ENCODE data around the gene KAT2A. TPM values are rescaled to one million over a fixed set of nuclear protein-coding genes. Genes with fewer than 3 reads are reported as not detected.

KAT2A gene
- total RNA-seq, 1 experiment from 2014 or later = 43.5 TPM

DNA sequence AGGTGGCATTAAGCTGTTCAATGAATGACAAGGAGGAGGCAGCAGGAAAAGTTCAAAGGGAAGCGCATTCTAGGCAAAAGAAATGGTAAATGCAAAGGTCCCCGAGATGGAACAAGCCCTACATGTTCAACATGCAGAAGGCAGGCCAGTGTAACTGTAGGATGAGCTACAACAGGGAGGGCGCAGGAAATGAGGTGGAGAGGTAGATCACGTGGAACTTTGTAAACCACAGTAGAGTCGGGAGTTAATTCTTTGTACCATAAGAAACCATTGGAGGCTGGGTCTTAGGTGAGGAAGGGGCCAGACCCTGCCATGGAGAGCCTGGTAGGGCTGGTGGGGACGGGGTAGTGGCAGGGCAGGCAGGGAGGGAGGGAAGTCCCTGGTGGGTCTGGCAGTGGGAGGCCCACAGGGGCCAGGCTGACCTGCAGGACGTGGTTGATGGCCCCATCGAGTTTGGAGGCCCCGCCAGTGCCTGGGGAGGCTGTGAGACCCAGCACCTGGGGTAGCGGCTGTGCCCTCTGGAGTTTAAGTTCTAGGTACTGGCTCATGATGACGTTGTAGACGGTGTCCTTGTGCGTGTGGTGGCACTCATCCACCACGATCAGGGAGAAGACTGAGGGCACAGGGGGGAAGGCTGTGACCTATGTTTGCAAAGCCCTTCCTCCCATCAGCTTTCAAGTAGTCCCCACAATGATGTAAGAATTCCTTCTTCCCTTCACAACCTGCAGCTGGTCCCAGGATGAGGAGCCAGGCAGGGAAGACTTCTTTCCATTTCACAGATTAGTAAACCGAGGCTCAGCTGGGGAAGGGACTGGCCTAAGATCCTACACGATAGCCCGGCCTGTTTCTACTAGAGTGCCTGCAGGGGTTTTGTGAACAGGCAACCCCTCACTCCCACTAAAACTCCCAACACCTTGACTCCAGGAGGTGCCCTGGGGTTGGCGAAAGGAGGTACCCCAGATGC lies 10.6 kb downstream of the KAT2A start:
- H3K27me3 ChIP-seq (ENCODE audit: insufficient read depth, low read length) = no peaks in the 10 kb centered on the region
- no peak overlapping the region for H2AFZ ChIP-seq (ENCODE audit: low read length)
- no peak overlapping the region for H2BK120ac ChIP-seq (ENCODE audit: low read depth, low read length, poor library complexity, severe bottlenecking)
- Mint-ChIP-seq H3K27ac (no peak overlapping the region), H3K27me3 (ENCODE audit: low read depth) (peaks cover 9% of the 10 kb centered on the region), H3K4me3 (no peak overlapping the region; a peak in 1 of 5 replicates), H3K9me3 (no peaks in the 10 kb centered on the region), H3K4me1 (peaks cover 21 to 29% of the 10 kb centered on the region in 2 experiments), H3K36me3 (ENCODE audit: insufficient read depth in 1 of 3, low read depth in 3 of 3) (peaks cover 6 to 17% (median 15%) of the 10 kb centered on the region in 3 experiments; a peak in 6 of 7 replicates)
- no peak overlapping the region for H2BK20ac ChIP-seq (ENCODE audit: low read depth, low read length, poor library complexity, severe bottlenecking)
- no peaks in the 10 kb centered on the region for H3K23me2 ChIP-seq (ENCODE audit: insufficient read length, low read depth, low read length, poor library complexity, severe bottlenecking)
- H3K4me2 ChIP-seq (ENCODE audit: insufficient read depth, insufficient read length, low read length) = no peak overlapping the region
- no peak overlapping the region for H3T11ph ChIP-seq (ENCODE audit: low read length)
- no CpG with 5 or more reads among the region's 18 CpGs for WGBS (ENCODE audit: extremely low coverage, insufficient read length, low lambda C conversion rate)
- no peaks in the 10 kb centered on the region for H3K79me2 ChIP-seq (ENCODE audit: insufficient read depth, low read length)
- TF ChIP-seq CTCF (conservative IDR thresholded peaks at IDR 0.05) = no peak
- no peak overlapping the region for H3K23ac ChIP-seq (ENCODE audit: insufficient read length, low read depth, low read length)
- no peak overlapping the region for H3K18ac ChIP-seq (ENCODE audit: insufficient read length, low read depth, low read length)
- DNase-seq = no peak
- H3K9ac ChIP-seq (ENCODE audit: extremely low read depth, insufficient read length, low read length) = no peak overlapping the region
- H4K5ac ChIP-seq (ENCODE audit: insufficient read length, low read depth, low read length) = no peak overlapping the region
- no peaks in the 10 kb centered on the region for H4K20me1 ChIP-seq (ENCODE audit: control insufficient read depth, insufficient read depth, insufficient read length)
- H3K56ac ChIP-seq (ENCODE audit: insufficient read length, low read depth, low read length) = no peak overlapping the region
- no peak overlapping the region for H2AK5ac ChIP-seq (ENCODE audit: insufficient read length, low read length)
- no peak overlapping the region; the same call in 1 of the 2 replicates for H3K14ac ChIP-seq (ENCODE audit: insufficient read depth, low read length)
- no peak overlapping the region for H2BK5ac ChIP-seq (ENCODE audit: insufficient read length, low read length)
- H3K4ac ChIP-seq (ENCODE audit: low read depth, low read length) = no peak overlapping the region
- no peak overlapping the region for H2BK12ac ChIP-seq (ENCODE audit: insufficient read length, low read depth, low read length)
- no peak overlapping the region for H4K8ac ChIP-seq (replicated peaks; ENCODE audit: insufficient read length, low read depth, low read length)
- no peak overlapping the region for H2BK15ac ChIP-seq (ENCODE audit: low read depth, low read length)
- no peaks in the 10 kb centered on the region for H3K79me1 ChIP-seq (ENCODE audit: insufficient read depth, low read depth, low read length, poor library complexity, severe bottlenecking)
- H3K9me3 ChIP-seq (ENCODE audit: control insufficient read depth, low read depth, low read length) = no peaks in the 10 kb centered on the region
- H4K91ac ChIP-seq (ENCODE audit: insufficient read length, low read depth, low read length) = no peak overlapping the region
- no peak overlapping the region for H3K27ac ChIP-seq (ENCODE audit: insufficient read length, low read depth, low read length)
- peaks cover 4% of the 10 kb centered on the region; the same call in 1 of the 2 replicates for H3K4me1 ChIP-seq (ENCODE audit: insufficient read depth, low read length)
